HG03469 (cell line): ENCODE measurements around the gene SYNGR3.
"Not testable (repeated sequence)": the region's sequence is repeated elsewhere in the genome, so short reads cannot be mapped to it uniquely, and the experiment has no call there.

Source experiments
- ATAC-seq: cut with Tn5 transposase; IDR thresholded peaks from one replicate; pipeline ENCODE4 v1.9.1; 2021; ENCODE audit warnings: mild to moderate bottlenecking, moderate library complexity, moderate number of reproducible peaks; ENCODE audit not compliant: unreplicated experiment

Gene SYNGR3

GRCh38 chr16:1958715-1959268 is 31.0 kb upstream of the SYNGR3 start:
- no peak for ATAC-seq

- ATAC-seq, result peak; percentile 46
These were observed 30.3 kb upstream of the SYNGR3 start, which contains the start of gene NDUFB10 for GRCh38 chr16:1959269-1960039. Gene NDUFB10, plus strand, starts transcription at chr16:1959538. Its CDS starts 87 bp downstream, at chr16:1959625.

GRCh38 chr16:1960665-1961630 is 28.8 kb upstream of the SYNGR3 start:
- no peak for ATAC-seq

- no peak for ATAC-seq
These were observed 28.1 kb upstream of the SYNGR3 start for GRCh38 chr16:1961651-1962067.

GRCh38 chr16:1962161-1963153 is 27.3 kb upstream of the SYNGR3 start:
- ATAC-seq, result not testable (repeated sequence)

GRCh38 chr16:1963806-1964505 is 25.8 kb upstream of the SYNGR3 start:
- no peak for ATAC-seq

- ATAC-seq, result peak; percentile 68
These were observed 25.0 kb upstream of the SYNGR3 start, which contains the start of gene RPS2 for GRCh38 chr16:1964506-1965395. Gene RPS2, minus strand, starts transcription at chr16:1964826. Its CDS starts 201 bp downstream, at chr16:1964625.

GRCh38 chr16:1965396-1966001 is 24.3 kb upstream of the SYNGR3 start:
- ATAC-seq, result no peak

GRCh38 chr16:1966460-1966859 is 23.3 kb upstream of the SYNGR3 start, which contains the start of gene RNF151:
Gene RNF151, plus strand, starts transcription at chr16:1966856. Its CDS starts 26 bp downstream, at chr16:1966882.
- ATAC-seq, result no peak

GRCh38 chr16:1968146-1968953 is 21.4 kb upstream of the SYNGR3 start:
- ATAC-seq, result no peak

GRCh38 chr16:1971796-1972489 is 17.8 kb upstream of the SYNGR3 start, which contains the start of gene TBL3:
Gene TBL3, plus strand, starts transcription at chr16:1972053. Its CDS starts 112 bp downstream, at chr16:1972165.
- ATAC-seq, result peak; percentile 66

- ATAC-seq, result no peak
These were observed 17.3 kb upstream of the SYNGR3 start for GRCh38 chr16:1972490-1972877.

GRCh38 chr16:1973461-1974156 is 16.2 kb upstream of the SYNGR3 start:
- no peak for ATAC-seq

- ATAC-seq, result no peak
These were observed 15.4 kb upstream of the SYNGR3 start for GRCh38 chr16:1974157-1975070.
